H1 (cell line): ENCODE results near the gene LRRC25. TPM values are rescaled to one million over a fixed set of nuclear protein-coding genes. Genes with fewer than 3 reads are reported as not detected.
A peak's percentile ranks its signal among the peaks of the same experiment; 100 is the strongest.

Source experiments
- CTCF ChIA-PET: fragments of 300-600 bp; sonication (Branson Sonifier 250); formaldehyde crosslinking; loops from one replicate; lab custom pipeline; 2021; ENCODE audit not compliant: partially characterized antibody; lab: Charles Lee
- POLR2A ChIA-PET: fragments of 300-600 bp; sonication (Branson Sonifier 250); formaldehyde crosslinking; loops from one replicate; lab custom pipeline; 2021; ENCODE audit warnings: inconsistent platforms; ENCODE audit not compliant: partially characterized antibody; lab: Charles Lee
- DNase-seq, 2 experiments: peaks; one replicate each; pipeline versions ENCODE4 v3.0.0 to v3.0.0-alpha.2; 2010 to 2022; ENCODE audit warnings: low spot score in 2 of 2, low read depth in 1 of 2, mixed read lengths in 1 of 2
- FAIRE-seq: peaks from 2 replicates; lab custom pipeline; 2011; peaks lifted over from hg19 to GRCh38; lab: Jason Lieb, UNC
- H2AFZ ChIP-seq: 2 replicates; pipeline ENCODE4 v1.8.1; 2012; ENCODE audit warnings: low read length, inconsistent platforms
- H2AK5ac ChIP-seq: 2 replicates; pipeline ENCODE4 v1.6.1; 2013; ENCODE audit warnings: low read depth, low read length
- H2BK120ac ChIP-seq: replicated peaks from 2 replicates; pipeline ENCODE3; 2013; ENCODE audit warnings: low read depth, low read length, inconsistent platforms
- H2BK12ac ChIP-seq: 2 replicates; pipeline ENCODE4 v1.6.1; 2013; ENCODE audit warnings: low read depth, low read length
- H2BK15ac ChIP-seq: 2 replicates; pipeline ENCODE4 v1.6.1; 2013; ENCODE audit warnings: low read length
- H2BK20ac ChIP-seq: 2 replicates; pipeline ENCODE4 v1.6.1; 2013; ENCODE audit warnings: low read length
- H2BK5ac ChIP-seq: 2 replicates; pipeline ENCODE4 v1.6.1; 2013; ENCODE audit warnings: low read depth, low read length
- H3K14ac ChIP-seq: 2 replicates; pipeline ENCODE4 v1.6.1; 2013; ENCODE audit warnings: inconsistent platforms; ENCODE audit not compliant: insufficient read length
- H3K18ac ChIP-seq: 2 replicates; pipeline ENCODE4 v1.6.1; 2013; ENCODE audit warnings: low read length; ENCODE audit errors: extremely low read depth
- H3K23ac ChIP-seq: 2 replicates; pipeline ENCODE4 v1.6.1; 2013; ENCODE audit warnings: inconsistent platforms; ENCODE audit not compliant: insufficient read length
- H3K23me2 ChIP-seq: 2 replicates; pipeline ENCODE4 v1.6.1; 2013; ENCODE audit warnings: low read depth, low read length
- H3K27ac ChIP-seq: 2 replicates; pipeline ENCODE4 v1.6.1; 2011; ENCODE audit warnings: low read depth, low read length, inconsistent platforms
- H3K27me3 ChIP-seq, 4 experiments: replicated peaks in 1 of 4; 1 replicate in 1 of 4; 2 replicates in 3 of 4; pipeline versions ENCODE4 v1.6.1 to v1.8.1; 2011 to 2013; ENCODE audit warnings: low read length in 3 of 4, mild to moderate bottlenecking in 3 of 4, inconsistent platforms in 2 of 4, mixed read lengths in 2 of 4, moderate library complexity in 1 of 4; ENCODE audit not compliant: control insufficient read depth in 3 of 4, insufficient read depth in 3 of 4; ENCODE audit errors: extremely low read depth in 1 of 4
- H3K36me3 ChIP-seq, 4 experiments: 2 replicates each; pipeline versions ENCODE4 v1.6.1 to v1.8.1; 2011 to 2013; ENCODE audit warnings: mild to moderate bottlenecking in 4 of 4, low read length in 3 of 4, moderate library complexity in 2 of 4, control low read depth in 1 of 4, inconsistent platforms in 1 of 4; ENCODE audit not compliant: insufficient read depth in 4 of 4, control insufficient read depth in 2 of 4
- H3K4ac ChIP-seq: replicated peaks from 2 replicates; pipeline ENCODE3; 2013; ENCODE audit warnings: low read length, low read depth, mixed read lengths, inconsistent platforms; ENCODE audit not compliant: insufficient read length
- H3K4me1 ChIP-seq, 4 experiments: replicated peaks in 1 of 4; 1 replicate in 1 of 4; 2 replicates in 3 of 4; pipeline versions ENCODE4 v1.6.1 to v1.8.1; 2011 to 2013; ENCODE audit warnings: low read length in 3 of 4, inconsistent platforms in 2 of 4, mixed read lengths in 1 of 4; ENCODE audit not compliant: insufficient read depth in 4 of 4, control insufficient read depth in 3 of 4
- H3K4me2 ChIP-seq, 2 experiments: 2 replicates each; pipeline versions ENCODE4 v1.6.1 to v1.8.1; 2011 to 2013; ENCODE audit warnings: low read depth in 2 of 2, low read length in 2 of 2, control low read depth in 1 of 2, inconsistent platforms in 1 of 2, mild to moderate bottlenecking in 1 of 2; ENCODE audit not compliant: insufficient read depth in 1 of 2
- H3K4me3 ChIP-seq, 4 experiments: fragments of 200-600, 300-600 bp in 1 of 4; sonication (generic), shearing (Covaris generic), sonication (Bioruptor Twin) in 1 of 4; 2 replicates each; pipeline versions ENCODE4 v1.5.1 to v1.8.1; 2011 to 2016; ENCODE audit warnings: low read length in 4 of 4, low read depth in 3 of 4, control low read depth in 2 of 4, inconsistent platforms in 2 of 4, mild to moderate bottlenecking in 2 of 4, mixed read lengths in 1 of 4, moderate library complexity in 1 of 4; ENCODE audit not compliant: insufficient read depth in 2 of 4; ENCODE audit errors: extremely low read depth in 1 of 4
- H3K56ac ChIP-seq: replicated peaks from 2 replicates; pipeline ENCODE3; 2013; ENCODE audit warnings: low read depth, mild to moderate bottlenecking, mixed read lengths, low read length, inconsistent platforms; ENCODE audit not compliant: insufficient read length
- H3K79me1 ChIP-seq: 2 replicates; pipeline ENCODE4 v1.6.1; 2013; ENCODE audit warnings: low read depth, low read length, control low read depth
- H3K79me2 ChIP-seq, 2 experiments: 2 replicates each; pipeline versions ENCODE4 v1.6.1 to v1.8.1; 2012 to 2013; ENCODE audit warnings: low read length in 2 of 2, mild to moderate bottlenecking in 2 of 2, inconsistent platforms in 1 of 2; ENCODE audit not compliant: insufficient read depth in 2 of 2, control insufficient read depth in 1 of 2
- H3K9ac ChIP-seq, 4 experiments: replicated peaks in 1 of 4; 1 replicate in 1 of 4; 2 replicates in 3 of 4; pipeline versions ENCODE4 v1.6.1 to v1.8.1; 2011 to 2013; ENCODE audit warnings: low read depth in 3 of 4, low read length in 3 of 4, control low read depth in 2 of 4, mild to moderate bottlenecking in 2 of 4, moderate library complexity in 2 of 4, inconsistent platforms in 1 of 4; ENCODE audit errors: extremely low read depth in 1 of 4
- H3K9me3 ChIP-seq, 2 experiments: 2 replicates each; pipeline versions ENCODE4 v1.6.1 to v1.8.1; 2012 to 2013; ENCODE audit warnings: mild to moderate bottlenecking in 2 of 2, moderate library complexity in 2 of 2, control low read depth in 1 of 2, inconsistent platforms in 1 of 2, low read depth in 1 of 2, low read length in 1 of 2, mixed read lengths in 1 of 2; ENCODE audit not compliant: insufficient read depth in 2 of 2
- H4K20me1 ChIP-seq, 2 experiments: replicated peaks in 1 of 2; 2 replicates each; pipeline versions ENCODE3 to v1.8.1; 2011 to 2013; ENCODE audit warnings: inconsistent platforms in 2 of 2, low read length in 2 of 2, mild to moderate bottlenecking in 1 of 2; ENCODE audit not compliant: insufficient read depth in 2 of 2, control insufficient read depth in 1 of 2
- H4K5ac ChIP-seq: 2 replicates; pipeline ENCODE4 v1.6.1; 2013; ENCODE audit warnings: low read length, low read depth, mixed read lengths, inconsistent platforms; ENCODE audit not compliant: insufficient read length
- H4K8ac ChIP-seq: 2 replicates; pipeline ENCODE4 v1.8.0; 2013; ENCODE audit warnings: mild to moderate bottlenecking, moderate library complexity, low read length, inconsistent platforms; ENCODE audit not compliant: insufficient read depth; ENCODE audit errors: extremely low read depth
- H4K91ac ChIP-seq: replicated peaks from 2 replicates; pipeline ENCODE3; 2013; ENCODE audit warnings: low read length, mixed read lengths, inconsistent platforms; ENCODE audit not compliant: insufficient read length
- ATF2 ChIP-seq: IDR thresholded peaks from 2 replicates; pipeline ENCODE4 v1.6.1; 2012; ENCODE audit warnings: low read length, inconsistent platforms
- BACH1 ChIP-seq: IDR thresholded peaks from 2 replicates; pipeline ENCODE4 v1.6.1; 2012; ENCODE audit warnings: low read length, improper control_type of control experiment
- CBX5 ChIP-seq: fragments of 300-800, 300-1000 bp; sonication (generic); IDR thresholded peaks from 2 replicates; pipeline ENCODE4 v1.7.1; 2016; ENCODE audit warnings: antibody characterized with exemption, low read length, low read depth
- CHD1 ChIP-seq: IDR thresholded peaks from 2 replicates; pipeline ENCODE4 v1.6.1; 2012; ENCODE audit warnings: low read depth, low read length, improper control_type of control experiment
- CTBP2 ChIP-seq: IDR thresholded peaks from 2 replicates; pipeline ENCODE4 v1.7.0; 2011; ENCODE audit warnings: borderline replicate concordance, mild to moderate bottlenecking, moderate library complexity, mixed read lengths, low read length; ENCODE audit not compliant: insufficient read depth, insufficient read length
- EZH2 ChIP-seq: fragments of 200-600 bp; sonication (generic); IDR thresholded peaks from 2 replicates; pipeline ENCODE4 v1.7.1; 2012; ENCODE audit warnings: low read depth, mild to moderate bottlenecking, moderate library complexity, low read length, inconsistent platforms; ENCODE audit not compliant: severe bottlenecking
- GABPA ChIP-seq: IDR thresholded peaks from 2 replicates; pipeline ENCODE4 v1.6.1; 2011; ENCODE audit warnings: mild to moderate bottlenecking, low read length, moderate library complexity, borderline replicate concordance; ENCODE audit not compliant: insufficient read depth
- SP2 ChIP-seq: IDR thresholded peaks from 2 replicates; pipeline ENCODE4 v1.6.1; 2012; ENCODE audit warnings: mild to moderate bottlenecking, low read length, inconsistent platforms
- TCF12 ChIP-seq: IDR thresholded peaks from 2 replicates; pipeline ENCODE4 v1.6.1; 2011; ENCODE audit warnings: low read depth, mild to moderate bottlenecking, low read length
- WGBS, 2 experiments: shearing (Covaris generic) in 1 of 2; methylation state at CpG; one replicate each; pipeline versions ENCODE4 v1.1.6 to v1.1.7; 2013 to 2015; ENCODE audit warnings: low lambda C conversion rate in 2 of 2, mixed read lengths in 2 of 2, inconsistent platforms in 1 of 2, low coverage in 1 of 2, missing lambda C conversion rate in 1 of 2; ENCODE audit not compliant: insufficient replicate concordance in 2 of 2, insufficient coverage in 1 of 2, insufficient read length in 1 of 2; ENCODE audit errors: extremely low coverage in 1 of 2, missing lambda C conversion rate in 1 of 2; 5-methylcytosine and 5-hydroxymethylcytosine counted together
- polyA plus RNA-seq, 7 experiments: library from polyadenylated mRNA; depleted of rRNA in 3 of 7; stranded (reverse) in 5 of 7; unstranded in 2 of 7; fragments of >200 nt in 5 of 7; fragments of 200-250 nt in 2 of 7; gene quantifications; 1 replicate in 5 of 7; 2 replicates in 1 of 7; 4 replicates in 1 of 7; pipeline versions ENCODE4 v1.2.1 to v1.2.3, GENCODE V29; 2011 to 2013; ENCODE audit warnings: missing spikeins in 2 of 7, mixed read lengths in 2 of 7
- total RNA-seq: library from RNA; stranded (reverse); fragmentation: NEBNext Ultra II Directional; extraction: Animal tissue kit (Norgen Biotek cat#: 25700); gene quantifications from 2 replicates; pipeline ENCODE4 v1.2.1, GENCODE V29; 2021

The LRRC25 gene
- total and polyA plus RNA-seq, 2 of the 8 experiments (the other 6 are each of a cell fraction or from before 2014, with no cell fraction given), result 0.20 to 0.41 TPM

- H3K4me3 ChIP-seq, result peak overlapping the region; percentile 19 to 63 (median 36)
- H3K36me3 ChIP-seq, result no peaks in the 10 kb centered on the region
- H2AFZ ChIP-seq, result no peak overlapping the region
- peak overlapping the region; percentile 99; the same call in 1 of the 2 replicates for H2BK15ac ChIP-seq
- H3K56ac ChIP-seq, result peak overlapping the region; percentile 53
- WGBS, 2 experiments, result 1% methylated on average over 38 of the region's 53 CpGs; no CpG with 5 or more reads in 1 of the 2 experiments
- peaks cover 0 to 4% of the 10 kb centered on the region in 2 experiments; a peak in 1 of 4 replicates for H3K79me2 ChIP-seq
- H4K8ac ChIP-seq, result peak overlapping the region; percentile 82
- no peak overlapping the region for H2AK5ac ChIP-seq
- DNase-seq (peak in 1 of 2 experiments; percentile 85), FAIRE-seq (no peak)
- peaks cover 19% of the 10 kb centered on the region; the same call in 1 of the 2 replicates for H3K23me2 ChIP-seq
- peak overlapping the region; percentile 44 for H4K5ac ChIP-seq
- peak overlapping the region; percentile 99 for H4K91ac ChIP-seq
- peak overlapping the region; percentile 72 for H2BK5ac ChIP-seq
- peak overlapping the region; percentile 99 for H3K4ac ChIP-seq
- POLR2A ChIA-PET, result interaction anchor here (0.7 to 6.8 kb wide), 17 partner anchors 8 to 136 kb away, joined by 3 to 72 read pairs (median 4); partner anchors contain the start of genes JUND and PGPEP1
- peaks cover 0 to 27% (median 21%) of the 10 kb centered on the region in 4 experiments; a peak in 6 of 7 replicates for H3K4me1 ChIP-seq
- no peak overlapping the region for H3K14ac ChIP-seq
- peak overlapping the region in 2 of 4 experiments; percentile 38 to 39; a peak in 2 of 7 replicates for H3K9ac ChIP-seq
- H2BK20ac ChIP-seq, result 0 out of 2 replicates have a peak overlapping the region, but pooled peaks have one; percentile 61
- H3K27me3 ChIP-seq, result peaks cover 5 to 29% (median 23%) of the 10 kb centered on the region in 4 experiments
- H3K27ac ChIP-seq, result no peak overlapping the region; the same call in 1 of the 2 replicates
- H3K18ac ChIP-seq, result peak overlapping the region; percentile 10
- peak overlapping the region; percentile 70 to 88 for H3K4me2 ChIP-seq
- H2BK12ac ChIP-seq, result peak overlapping the region; percentile 99; the same call in 1 of the 2 replicates
- H3K9me3 ChIP-seq, result no peaks in the 10 kb centered on the region
- no peaks in the 10 kb centered on the region for H3K79me1 ChIP-seq
- CTCF ChIA-PET, result interaction anchor here (0.6 to 11.0 kb wide), 11 partner anchors 8 to 523 kb away, joined by 3 to 177 read pairs (median 4); partner anchors contain the start of genes GDF15 and JUND
- no peak overlapping the region for H3K23ac ChIP-seq
- H4K20me1 ChIP-seq, result peaks cover 0 to 4% of the 10 kb centered on the region in 2 experiments
- H2BK120ac ChIP-seq, result peak overlapping the region; percentile 28
- peak; percentile 80; the same call in 1 of the 2 replicates for TF ChIP-seq GABPA
- no peak for TF ChIP-seq ATF2
- peak; percentile 7; the same call in 1 of the 2 replicates for TF ChIP-seq BACH1
- no peak for TF ChIP-seq EZH2
- no peak for TF ChIP-seq SP2
- TF ChIP-seq CBX5, result no peak
- no peak for TF ChIP-seq CHD1
- no peak for TF ChIP-seq TCF12
- TF ChIP-seq CTBP2, result peak; percentile 61
These were observed 20.0 kb upstream of the LRRC25 start for GRCh38 chr19:18417250-18418028.
